Endodermal cell (in vitro differentiated cells): Measurements from ENCODE around the gene PLEKHG4. TPM values are rescaled to one million over a fixed set of nuclear protein-coding genes. Genes with fewer than 3 reads are reported as not detected.

Source experiments
- DNase-seq: peaks from one replicate; pipeline ENCODE4 v3.0.0-alpha.2; 2017
- H3K27ac ChIP-seq: 2 replicates; pipeline ENCODE4 v1.5.1; 2013; ENCODE audit warnings: mild to moderate bottlenecking, low read depth, low read length, moderate library complexity
- H3K27me3 ChIP-seq: 2 replicates; pipeline ENCODE4 v1.6.1; 2013; ENCODE audit warnings: mild to moderate bottlenecking, low read length, moderate library complexity; ENCODE audit not compliant: insufficient read depth, control insufficient read depth, poor library complexity, severe bottlenecking
- H3K36me3 ChIP-seq: 2 replicates; pipeline ENCODE4 v1.7.0; 2013; ENCODE audit warnings: mild to moderate bottlenecking, low read length, moderate library complexity; ENCODE audit not compliant: control insufficient read depth, insufficient read depth
- H3K4me1 ChIP-seq: one replicate; pipeline ENCODE4 v1.7.0; 2013; ENCODE audit warnings: low read length; ENCODE audit not compliant: control insufficient read depth, insufficient read depth
- H3K4me3 ChIP-seq: 2 replicates; pipeline ENCODE4 v1.5.1; 2013; ENCODE audit warnings: mild to moderate bottlenecking, low read length, moderate library complexity
- H3K9ac ChIP-seq: 2 replicates; pipeline ENCODE4 v1.6.1; 2013; ENCODE audit warnings: mild to moderate bottlenecking, low read length, moderate library complexity; ENCODE audit not compliant: poor library complexity, severe bottlenecking; ENCODE audit errors: extremely low read depth
- H3K9me3 ChIP-seq: 2 replicates; pipeline ENCODE4 v1.6.1; 2013; ENCODE audit warnings: mild to moderate bottlenecking, low read length, moderate library complexity; ENCODE audit not compliant: control insufficient read depth
- H3K27ac Mint-ChIP-seq: 2 replicates; pipeline ENCODE4 v1.8.0; 2020; ENCODE audit warnings: mixed read lengths
- H3K27me3 Mint-ChIP-seq: 2 replicates; pipeline ENCODE4 v1.8.0; 2021; ENCODE audit warnings: mild to moderate bottlenecking, mixed read lengths; ENCODE audit not compliant: insufficient read depth
- H3K36me3 Mint-ChIP-seq: 2 replicates; pipeline ENCODE4 v1.8.0; 2020; ENCODE audit warnings: low read depth, mixed read lengths
- H3K4me1 Mint-ChIP-seq: 2 replicates; pipeline ENCODE4 v1.8.0; 2020; ENCODE audit warnings: mixed read lengths
- H3K4me3 Mint-ChIP-seq: 2 replicates; pipeline ENCODE4 v1.8.0; 2020; ENCODE audit warnings: mild to moderate bottlenecking, moderate library complexity, mixed read lengths
- H3K9me3 Mint-ChIP-seq: 2 replicates; pipeline ENCODE4 v1.8.0; 2020; ENCODE audit warnings: mild to moderate bottlenecking, mixed read lengths
- WGBS, 2 experiments: methylation state at CpG; one replicate each; pipeline versions ENCODE4 v1.1.5 to v1.1.7; 2013; ENCODE audit warnings: missing lambda C conversion rate in 2 of 2, mixed read lengths in 1 of 2; ENCODE audit not compliant: insufficient coverage in 1 of 2, insufficient read length in 1 of 2; 5-methylcytosine and 5-hydroxymethylcytosine counted together
- total RNA-seq, 2 donors: library from RNA; stranded (reverse); fragmentation: NEBNext Ultra II Directional in 1 of 2; extraction: Animal tissue kit (Norgen Biotek cat#: 25700) in 1 of 2; gene quantifications; 2 replicates in 1 of 2; 3 replicates in 1 of 2; pipeline ENCODE4 v1.2.1, GENCODE V29; 2021
- TF ChIP-seq, protein P1 (sequence below): fragments of 200-600 bp; sonication (generic); conservative IDR thresholded peaks from 2 replicates; pipeline ENCODE4 v1.5.0; 2021; ENCODE audit warnings: antibody characterized with exemption, mild to moderate bottlenecking

The PLEKHG4 gene
- total RNA-seq, 2 donors from 2014 or later = 10.5 to 12.4 TPM

DNA sequence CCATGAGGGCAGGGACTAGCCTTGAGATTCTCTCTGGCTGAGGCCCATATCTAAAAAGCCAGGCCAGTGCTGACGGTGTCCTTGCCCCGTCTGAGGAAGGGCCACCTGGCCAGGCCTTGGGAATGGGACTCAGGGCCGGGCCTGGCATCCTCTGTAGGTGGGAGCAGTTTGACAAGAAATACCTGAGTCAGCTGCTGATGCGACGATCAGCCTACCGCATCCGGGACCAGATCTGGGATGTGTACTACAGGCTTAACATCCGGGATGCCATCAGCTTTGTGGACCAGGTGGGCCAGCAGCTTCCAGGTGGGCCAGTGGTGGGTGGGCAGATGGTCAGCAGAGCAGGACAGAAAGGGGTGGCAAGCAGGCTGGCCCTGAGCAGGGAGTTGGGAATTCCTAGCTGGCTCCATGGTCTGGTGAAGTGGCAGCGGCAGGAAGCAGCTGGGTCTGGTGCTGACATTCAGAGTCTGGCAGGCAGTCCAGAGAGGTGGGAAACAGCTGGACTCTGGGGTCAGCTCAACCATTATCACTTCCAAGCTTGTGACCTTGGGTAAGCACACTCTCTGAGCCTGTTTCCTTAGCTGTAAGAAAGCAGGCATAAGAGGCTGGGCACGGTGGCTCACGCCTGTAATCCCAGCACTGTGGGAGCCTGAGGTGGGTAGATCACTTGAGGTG, 21.0 kb upstream of the PLEKHG4 start:
- Histone ChIP-seq H3K27ac (no peak overlapping the region), H3K4me3 (no peak overlapping the region), H3K36me3 (peaks cover 50% of the 10 kb centered on the region), H3K9ac (no peak overlapping the region), H3K4me1 (no peaks in the 10 kb centered on the region), H3K27me3 (no peaks in the 10 kb centered on the region), H3K9me3 (no peaks in the 10 kb centered on the region)
- Mint-ChIP-seq H3K27me3 (no peaks in the 10 kb centered on the region), H3K36me3 (no peaks in the 10 kb centered on the region), H3K27ac (no peak overlapping the region), H3K4me3 (no peak overlapping the region), H3K4me1 (peaks cover 16% of the 10 kb centered on the region), H3K9me3 (no peaks in the 10 kb centered on the region)
- DNase-seq = no peak
- WGBS, 2 experiments = 92 to 96% methylated on average over 3 to 11 of the region's 11 CpGs
- TF ChIP-seq, protein P1, sequence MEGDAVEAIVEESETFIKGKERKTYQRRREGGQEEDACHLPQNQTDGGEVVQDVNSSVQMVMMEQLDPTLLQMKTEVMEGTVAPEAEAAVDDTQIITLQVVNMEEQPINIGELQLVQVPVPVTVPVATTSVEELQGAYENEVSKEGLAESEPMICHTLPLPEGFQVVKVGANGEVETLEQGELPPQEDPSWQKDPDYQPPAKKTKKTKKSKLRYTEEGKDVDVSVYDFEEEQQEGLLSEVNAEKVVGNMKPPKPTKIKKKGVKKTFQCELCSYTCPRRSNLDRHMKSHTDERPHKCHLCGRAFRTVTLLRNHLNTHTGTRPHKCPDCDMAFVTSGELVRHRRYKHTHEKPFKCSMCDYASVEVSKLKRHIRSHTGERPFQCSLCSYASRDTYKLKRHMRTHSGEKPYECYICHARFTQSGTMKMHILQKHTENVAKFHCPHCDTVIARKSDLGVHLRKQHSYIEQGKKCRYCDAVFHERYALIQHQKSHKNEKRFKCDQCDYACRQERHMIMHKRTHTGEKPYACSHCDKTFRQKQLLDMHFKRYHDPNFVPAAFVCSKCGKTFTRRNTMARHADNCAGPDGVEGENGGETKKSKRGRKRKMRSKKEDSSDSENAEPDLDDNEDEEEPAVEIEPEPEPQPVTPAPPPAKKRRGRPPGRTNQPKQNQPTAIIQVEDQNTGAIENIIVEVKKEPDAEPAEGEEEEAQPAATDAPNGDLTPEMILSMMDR = no peak

DNA sequence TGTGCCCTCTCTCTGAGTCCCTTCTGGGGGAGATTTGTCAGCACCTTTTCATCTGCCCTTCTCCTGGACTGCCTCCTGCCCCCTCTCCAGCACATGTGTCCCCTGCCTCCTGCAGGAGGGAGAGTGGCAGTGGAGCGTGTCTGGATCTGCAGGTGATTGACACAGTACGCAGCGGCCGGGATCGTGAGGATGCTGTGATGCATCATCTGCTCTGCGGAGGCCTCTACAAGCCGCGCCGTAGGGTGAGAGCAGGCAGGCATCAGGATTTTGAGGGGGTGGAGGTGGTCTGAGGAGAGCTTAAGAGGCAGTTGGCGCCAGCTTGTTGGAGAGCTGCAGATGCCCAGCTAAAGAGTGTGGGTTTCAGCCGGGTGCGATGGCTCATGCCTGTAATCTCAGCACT, 19.6 kb upstream of the PLEKHG4 start:
- TF ChIP-seq, protein P1 = no peak
- WGBS, 2 experiments = 93 to 94% methylated on average over 12 of the region's 12 CpGs
- Histone ChIP-seq H3K36me3 (peaks cover 48% of the 10 kb centered on the region), H3K27ac (no peak overlapping the region), H3K9me3 (no peaks in the 10 kb centered on the region), H3K9ac (no peak overlapping the region), H3K4me1 (no peaks in the 10 kb centered on the region), H3K27me3 (no peaks in the 10 kb centered on the region), H3K4me3 (no peak overlapping the region)
- DNase-seq = no peak
- Mint-ChIP-seq H3K4me1 (peaks cover 17% of the 10 kb centered on the region), H3K36me3 (no peaks in the 10 kb centered on the region), H3K27ac (no peak overlapping the region), H3K27me3 (no peaks in the 10 kb centered on the region), H3K9me3 (no peaks in the 10 kb centered on the region), H3K4me3 (no peak overlapping the region)

DNA sequence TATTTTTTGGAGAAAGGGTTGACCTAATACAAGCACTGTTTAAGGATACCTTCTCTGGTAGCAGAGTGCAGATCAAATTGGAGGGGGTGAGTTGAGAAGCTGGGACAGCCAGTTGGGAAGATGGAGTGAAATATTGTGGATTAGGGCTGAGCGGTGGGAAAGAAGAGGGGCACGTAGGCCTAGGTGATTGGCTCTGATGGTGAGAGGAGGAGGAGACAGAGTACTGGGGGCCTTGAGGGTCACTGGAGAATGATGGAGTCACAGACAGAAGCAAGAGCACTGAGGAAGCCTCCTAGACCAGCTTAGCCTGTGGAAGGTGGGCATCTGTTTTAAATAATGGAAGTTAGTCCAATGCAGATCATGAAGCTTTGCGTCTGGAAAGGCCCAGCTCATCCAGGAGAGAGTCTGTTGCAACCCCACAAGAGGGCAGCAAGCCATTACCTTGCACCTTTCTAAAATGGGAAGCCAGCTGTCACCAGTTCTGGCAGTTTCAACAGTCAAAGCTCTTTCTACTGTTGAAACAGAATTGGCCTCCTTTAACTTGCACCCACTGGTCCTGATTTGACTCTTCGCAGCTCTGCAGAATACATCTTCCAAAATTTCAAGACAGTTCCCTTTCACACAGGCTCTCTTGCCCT, 18.8 kb upstream of the PLEKHG4 start:
- H3K4me1 ChIP-seq = no peaks in the 10 kb centered on the region
- H3K9ac ChIP-seq = no peak overlapping the region
- peak; percentile 75 for DNase-seq
- peaks cover 49% of the 10 kb centered on the region for H3K36me3 ChIP-seq
- no peaks in the 10 kb centered on the region for H3K36me3 Mint-ChIP-seq
- no peaks in the 10 kb centered on the region for H3K27me3 ChIP-seq
- peaks cover 5% of the 10 kb centered on the region for H3K27me3 Mint-ChIP-seq
- TF ChIP-seq, protein P1 = peak; percentile 85
- H3K4me3 ChIP-seq = no peak overlapping the region
- H3K9me3 ChIP-seq = no peaks in the 10 kb centered on the region
- WGBS, 2 experiments = 78 to 80% methylated on average over 4 of the region's 4 CpGs
- no peak overlapping the region for H3K27ac ChIP-seq
- peak overlapping the region; percentile 32 for H3K27ac Mint-ChIP-seq
- H3K4me3 Mint-ChIP-seq = no peak overlapping the region
- peaks cover 17% of the 10 kb centered on the region for H3K4me1 Mint-ChIP-seq
- no peaks in the 10 kb centered on the region for H3K9me3 Mint-ChIP-seq
